GM21390 (cell line): Measurements from ENCODE around the gene EIF4EBP2.

Experiments used
- ATAC-seq: cut with Tn5 transposase; IDR thresholded peaks from one replicate; pipeline ENCODE4 v1.9.1; 2021; ENCODE audit not compliant: unreplicated experiment

EIF4EBP2 gene

GRCh38 chr10:70376436-70377378 lies 27.2 kb upstream of the EIF4EBP2 start:
- no peak for ATAC-seq

- ATAC-seq = no peak
Observed at GRCh38 chr10:70378122-70378521, 25.8 kb upstream of the EIF4EBP2 start.

DNA sequence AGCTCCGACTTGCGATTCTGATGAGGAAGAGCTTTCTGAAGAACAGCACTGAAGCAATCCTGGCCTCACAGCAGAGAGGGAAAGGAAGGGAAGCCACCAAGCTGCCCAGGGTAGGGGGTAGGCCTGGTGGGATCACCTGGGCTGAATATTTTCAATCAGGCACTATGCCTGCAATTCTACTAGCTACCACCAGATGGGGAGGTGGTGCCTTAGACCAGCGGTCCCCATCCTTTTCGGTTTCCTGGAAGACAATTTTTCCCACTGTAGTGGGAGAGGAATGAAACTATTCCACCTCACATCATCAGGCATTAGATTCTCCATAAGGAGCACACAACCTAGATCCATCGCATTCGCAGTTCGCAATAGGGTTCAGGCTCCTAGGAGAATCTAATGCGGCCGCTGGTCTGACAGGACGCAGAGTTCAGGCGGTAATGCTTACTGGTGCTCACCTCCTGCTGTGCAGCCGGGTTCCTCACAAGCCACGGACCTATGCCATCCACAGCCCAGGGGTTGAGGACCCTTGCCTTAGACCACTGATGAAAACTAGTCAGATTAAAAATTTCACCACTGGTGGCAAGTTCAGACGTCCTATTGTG lies 24.3 kb upstream of the EIF4EBP2 start:
- ATAC-seq = no peak

- no peak for ATAC-seq
Observed at GRCh38 chr10:70380350-70381135, 23.4 kb upstream of the EIF4EBP2 start.

DNA sequence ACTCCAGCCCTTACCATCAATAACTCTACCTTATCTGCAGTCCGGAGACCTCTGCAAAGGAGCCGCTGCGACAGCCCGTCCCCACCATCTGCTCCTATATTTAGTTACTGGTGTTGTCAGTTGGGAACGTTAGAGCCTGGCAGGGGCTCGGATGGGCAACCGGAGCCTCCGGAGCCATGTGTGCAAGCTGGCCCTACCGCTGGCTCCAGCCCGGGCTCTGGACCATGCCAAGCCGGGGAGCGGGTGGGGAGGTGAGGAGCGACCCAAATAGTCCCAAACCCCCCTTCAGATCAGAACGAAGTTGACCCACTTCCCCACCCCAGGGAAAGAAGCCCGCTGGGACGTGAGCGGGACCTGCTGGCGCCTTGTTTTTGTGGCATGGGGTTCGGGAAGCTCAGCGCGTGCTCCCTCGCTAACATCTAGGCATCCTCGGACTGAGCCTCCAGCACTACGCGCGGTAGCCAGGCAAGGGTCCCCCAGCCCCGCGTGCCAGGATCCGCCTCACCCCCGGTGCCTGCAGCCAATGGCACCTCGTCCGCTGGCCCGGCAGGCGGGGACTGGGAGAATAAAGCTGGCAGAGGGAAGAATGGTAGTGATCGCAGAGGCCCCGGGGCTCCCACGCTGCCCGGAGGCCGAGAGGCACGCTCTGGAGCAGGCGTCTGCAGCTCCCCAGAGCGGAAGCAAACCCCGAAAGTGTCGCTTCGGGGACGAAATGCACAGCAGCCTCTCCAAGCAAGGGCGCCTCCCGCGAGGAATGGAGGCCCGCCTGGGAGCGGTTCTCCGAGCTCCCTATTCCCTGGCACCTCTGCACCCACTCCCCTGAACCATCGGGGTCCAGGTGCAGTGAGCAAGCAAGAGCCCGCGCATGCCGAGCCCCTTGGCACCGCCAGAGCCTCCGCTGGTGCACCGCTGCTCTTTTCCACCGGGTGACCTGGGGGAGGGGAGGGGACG lies 22.2 kb upstream of the EIF4EBP2 start:
- peak; percentile 45 for ATAC-seq

GRCh38 chr10:70391654-70392053 lies 12.3 kb upstream of the EIF4EBP2 start:
- ATAC-seq = no peak

DNA sequence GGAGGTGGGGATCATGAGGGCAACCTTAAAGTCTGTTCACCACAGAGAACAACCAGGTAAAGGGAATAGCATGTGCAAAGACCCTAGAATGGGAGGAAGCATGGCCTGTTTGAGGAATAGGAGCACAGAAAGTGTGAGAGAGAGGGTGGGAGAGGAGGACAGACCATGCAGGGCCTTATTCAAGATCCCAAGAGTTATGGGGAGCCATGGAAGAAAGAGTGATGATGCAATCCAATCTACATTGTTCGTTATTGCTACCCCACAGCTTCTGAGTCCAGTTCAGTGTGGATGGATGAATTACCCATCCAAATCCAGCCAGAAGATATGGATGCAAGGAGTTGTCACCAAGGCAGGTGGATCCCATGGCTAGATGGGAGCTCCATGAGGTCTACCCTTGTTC lies 7.8 kb upstream of the EIF4EBP2 start:
- ATAC-seq = no peak

DNA sequence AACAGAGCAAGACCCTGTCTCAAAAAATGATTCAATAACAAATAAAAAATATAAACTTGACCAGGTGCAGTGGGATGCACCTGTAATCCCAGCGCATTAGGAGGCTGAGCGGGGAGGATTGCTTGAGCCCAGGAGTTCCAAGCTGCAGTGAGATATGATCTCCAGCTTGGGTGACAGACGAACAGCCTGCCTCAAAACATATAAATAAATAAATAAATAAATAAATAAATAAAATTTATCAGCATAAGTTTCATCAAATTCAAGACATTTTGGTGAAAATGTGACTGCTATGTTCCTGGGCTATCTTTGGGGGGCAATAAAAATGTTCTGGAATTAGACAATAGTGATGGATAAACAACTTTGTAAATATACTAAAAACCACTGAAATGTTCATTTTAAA lies 4.8 kb upstream of the EIF4EBP2 start:
- ATAC-seq = no peak

GRCh38 chr10:70403483-70404035 lies 386 bp upstream of the EIF4EBP2 start:
- peak; percentile 4 for ATAC-seq

DNA sequence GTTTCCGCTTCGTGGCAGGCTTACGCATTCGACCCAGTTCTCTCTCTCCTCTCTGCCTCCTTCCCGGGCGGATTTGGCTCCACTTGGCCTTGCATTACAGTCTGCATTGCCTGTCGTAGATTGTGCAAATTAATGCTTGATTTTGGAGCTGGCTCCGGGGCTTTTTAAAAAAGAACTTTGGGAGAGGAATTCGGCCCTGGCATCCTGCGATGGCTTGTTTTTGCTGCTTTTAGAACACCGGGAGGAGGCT lies 767 bp downstream of the EIF4EBP2 start:
- ATAC-seq = no peak

GRCh38 chr10:70405037-70405824 lies 1.3 kb downstream of the EIF4EBP2 start:
- ATAC-seq = no peak

DNA sequence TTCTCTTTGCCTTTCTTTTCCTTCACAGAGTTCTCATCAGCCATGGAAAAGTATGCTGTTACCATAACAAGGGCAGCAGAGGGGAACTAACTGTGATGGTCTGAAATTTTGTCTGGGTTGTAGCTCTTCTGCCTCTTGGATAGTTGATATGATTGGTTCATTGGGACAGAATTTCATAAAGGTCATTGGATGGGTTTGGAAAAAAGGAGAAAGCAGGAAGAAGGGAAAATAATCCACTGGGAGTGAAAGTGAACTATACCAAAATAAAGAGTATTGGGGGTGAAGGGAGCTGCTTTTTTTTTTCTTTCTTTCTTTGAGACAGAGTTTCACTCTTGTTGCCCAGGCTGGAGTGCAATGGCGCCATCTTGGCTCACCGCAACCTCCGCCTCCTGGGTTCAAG lies 5.8 kb downstream of the EIF4EBP2 start:
- ATAC-seq = no peak

DNA sequence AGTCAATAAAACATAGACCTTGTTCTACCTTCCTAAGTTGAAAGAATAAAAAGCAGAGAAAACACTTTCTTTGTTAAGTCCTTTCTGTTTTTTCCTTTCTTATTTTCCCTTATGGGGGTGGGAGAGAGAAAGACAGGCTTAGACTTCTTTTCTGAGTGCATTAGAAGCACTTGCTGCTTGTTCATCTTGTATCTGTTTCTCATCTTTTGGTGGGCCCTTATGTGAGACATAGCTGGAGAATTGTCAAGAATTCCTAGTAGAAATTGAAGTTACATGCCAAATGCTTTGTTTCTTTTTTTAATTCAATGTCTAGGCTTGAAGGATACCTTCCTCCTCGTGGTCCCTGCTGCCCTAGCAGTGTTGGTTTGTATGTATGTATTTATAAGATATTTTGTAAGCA lies 6.7 kb downstream of the EIF4EBP2 start:
- no peak for ATAC-seq

GRCh38 chr10:70412356-70412755 lies 8.4 kb downstream of the EIF4EBP2 start:
- ATAC-seq = no peak

DNA sequence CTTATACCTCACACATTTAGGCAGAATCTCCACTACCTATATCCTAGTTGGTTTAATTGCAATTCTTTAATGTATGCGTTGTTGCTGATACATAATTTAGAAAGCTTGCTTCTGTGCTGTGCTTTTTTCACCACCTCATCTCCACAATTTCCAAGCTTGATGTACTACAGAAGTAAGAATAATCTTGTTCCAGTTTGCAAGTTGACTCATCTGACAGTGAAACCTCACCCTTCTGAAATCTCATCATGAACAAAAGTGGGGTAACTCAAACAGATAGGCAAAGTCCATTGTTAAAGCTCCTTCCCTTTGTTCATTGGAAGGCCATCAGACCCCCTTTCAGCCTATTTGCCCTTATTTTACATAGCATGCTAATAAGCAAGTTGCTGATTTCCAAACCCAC lies 13.6 kb downstream of the EIF4EBP2 start:
- ATAC-seq = no peak

GRCh38 chr10:70418229-70418628 lies 14.3 kb downstream of the EIF4EBP2 start:
- no peak for ATAC-seq

DNA sequence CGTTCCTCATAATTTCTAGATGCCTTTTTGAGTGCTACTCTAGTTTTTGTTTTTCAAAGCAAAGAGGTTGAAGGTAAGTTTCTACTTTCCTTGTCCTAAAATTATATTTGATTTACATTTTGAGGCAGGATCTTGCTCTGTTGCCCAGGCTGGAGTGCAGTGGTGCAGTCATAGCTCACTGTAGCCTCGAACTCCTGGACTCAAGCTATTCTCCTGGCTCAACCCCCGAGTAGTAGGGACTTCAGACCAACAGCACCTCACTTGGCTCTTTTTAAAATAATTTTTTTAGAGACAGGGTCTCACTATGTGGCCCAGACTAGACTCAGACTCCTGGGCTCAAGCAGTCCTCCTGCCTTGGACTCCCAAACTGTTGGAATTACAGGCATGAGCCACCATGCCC lies 14.8 kb downstream of the EIF4EBP2 start:
- ATAC-seq = no peak

GRCh38 chr10:70424320-70424719 lies 20.4 kb downstream of the EIF4EBP2 start:
- no peak for ATAC-seq

- no peak for ATAC-seq
Observed at GRCh38 chr10:70425096-70425495, 21.2 kb downstream of the EIF4EBP2 start.

DNA sequence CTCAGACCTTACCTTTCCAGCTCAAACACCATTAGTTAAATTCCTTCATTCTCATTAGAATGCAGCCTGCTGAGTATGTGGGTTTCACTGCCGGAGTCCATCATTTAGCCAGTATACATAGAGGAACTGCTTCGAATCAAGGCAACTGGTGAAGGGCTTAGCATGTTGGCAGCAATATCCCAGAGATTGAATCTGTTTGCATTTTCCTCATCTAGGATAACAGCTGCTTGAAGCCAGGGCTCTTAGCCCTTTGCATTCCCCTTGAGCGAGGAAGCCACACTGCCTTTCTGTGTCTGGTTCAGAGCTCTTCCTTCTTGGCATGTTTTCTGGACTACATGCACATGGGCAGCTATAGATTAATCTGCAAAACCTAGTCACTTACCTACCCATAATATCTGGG lies 22.9 kb downstream of the EIF4EBP2 start:
- no peak for ATAC-seq
